GM18526 (cell line): ENCODE measurements around the gene CKMT2.

ENCODE experiments used
- POLR2A ChIP-seq: IDR thresholded peaks from 3 replicates; pipeline ENCODE4 v1.6.1; 2011; ENCODE audit not compliant: insufficient read length; ENCODE audit errors: extremely low read depth

CKMT2 gene

DNA sequence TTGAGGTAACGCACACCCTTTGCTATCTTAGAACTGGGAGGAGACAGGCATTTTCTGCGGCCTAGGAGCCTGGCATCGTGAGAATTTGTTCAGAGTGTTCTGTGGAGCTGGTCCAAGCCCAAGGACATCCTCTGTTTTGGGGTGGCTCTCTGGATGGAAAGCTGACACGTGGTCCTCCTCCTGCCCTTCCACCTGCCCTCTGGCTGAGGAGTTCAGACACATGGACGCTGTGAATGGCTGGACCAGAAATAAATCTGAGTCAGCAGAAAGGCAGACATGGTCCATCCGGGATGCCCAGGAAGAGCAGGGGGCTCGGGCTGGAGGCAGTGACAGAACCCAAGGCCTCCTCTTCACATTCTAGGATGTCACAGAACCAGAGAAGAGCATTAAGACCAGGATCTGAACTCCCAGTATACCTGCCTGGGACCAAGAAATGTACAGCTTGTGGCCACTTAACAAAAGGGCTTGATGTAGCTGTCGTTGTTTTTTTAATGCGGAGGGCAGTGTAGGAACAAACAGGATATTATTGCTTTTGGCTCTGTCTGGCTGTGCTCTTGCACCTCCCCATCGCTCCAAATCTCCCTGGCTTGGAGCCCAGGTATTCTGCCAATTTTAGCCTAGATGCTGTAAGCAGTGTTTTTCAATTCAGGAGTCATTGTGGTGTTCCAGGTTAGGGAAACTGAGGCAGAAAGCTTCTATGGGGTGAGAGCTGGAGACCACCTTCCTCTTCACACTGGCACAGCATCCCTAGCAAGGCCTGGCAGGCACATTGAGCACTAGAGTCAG, 2.4 kb downstream of the CKMT2 start:
- TF ChIP-seq POLR2A = no peak

DNA sequence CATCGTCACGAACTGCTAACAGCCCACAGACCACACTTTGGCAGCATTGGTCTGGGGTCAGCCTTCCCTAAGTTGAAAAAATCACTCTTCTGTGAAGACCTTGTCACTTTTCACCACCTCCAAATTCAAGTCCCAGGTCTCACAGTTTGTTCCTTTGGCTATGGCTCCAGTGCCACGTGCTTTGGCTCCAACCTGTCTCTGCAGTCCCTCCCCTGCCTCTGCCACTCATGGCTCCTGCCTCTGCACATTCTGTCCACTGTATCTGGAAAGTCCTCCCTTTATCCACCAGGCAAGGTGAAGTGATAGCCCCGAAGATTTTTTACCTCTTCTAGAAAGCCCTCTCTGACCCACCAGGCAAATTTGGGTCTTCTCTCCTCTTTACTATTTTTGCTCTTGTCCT, 5.3 kb downstream of the CKMT2 start:
- no peak for TF ChIP-seq POLR2A

DNA sequence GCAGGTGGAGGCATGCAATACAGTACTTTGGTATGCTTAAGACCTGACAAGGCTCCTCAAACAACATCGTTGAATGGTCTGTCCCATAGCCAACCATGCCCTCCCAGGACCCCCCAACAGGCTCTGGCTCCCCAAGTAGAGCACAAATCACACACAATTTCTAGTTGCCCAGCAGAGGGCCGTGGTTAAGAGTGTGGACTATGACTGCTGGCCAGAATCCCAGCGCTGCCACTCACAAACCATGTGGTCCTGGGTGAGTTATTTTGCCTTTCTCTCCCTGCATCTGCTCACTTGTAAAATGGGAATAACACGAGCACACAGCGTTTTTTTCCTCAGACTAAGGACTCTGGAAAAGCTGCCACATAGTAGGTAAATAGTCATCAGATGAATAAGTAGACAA, 6.5 kb downstream of the CKMT2 start:
- TF ChIP-seq POLR2A = no peak

DNA sequence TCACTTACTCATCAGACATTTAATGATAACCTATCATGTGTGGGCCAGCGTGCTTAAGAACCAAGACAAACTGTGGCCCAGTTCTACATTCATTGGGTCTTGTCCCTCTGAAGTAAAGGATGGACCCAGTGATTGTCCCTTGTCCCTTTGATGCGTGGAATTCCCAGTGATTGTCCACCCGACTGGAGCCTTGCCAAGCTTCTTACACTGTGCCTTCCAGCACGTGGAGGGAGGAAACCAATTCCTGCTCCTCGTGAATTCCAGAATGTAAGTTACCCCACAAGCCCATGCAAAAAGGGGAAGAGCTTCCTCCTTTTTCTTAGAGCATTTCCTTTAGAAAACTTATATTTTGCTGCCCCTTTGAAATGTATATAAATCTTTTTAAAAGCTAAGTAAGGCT, 7.9 kb downstream of the CKMT2 start:
- TF ChIP-seq POLR2A = no peak

DNA sequence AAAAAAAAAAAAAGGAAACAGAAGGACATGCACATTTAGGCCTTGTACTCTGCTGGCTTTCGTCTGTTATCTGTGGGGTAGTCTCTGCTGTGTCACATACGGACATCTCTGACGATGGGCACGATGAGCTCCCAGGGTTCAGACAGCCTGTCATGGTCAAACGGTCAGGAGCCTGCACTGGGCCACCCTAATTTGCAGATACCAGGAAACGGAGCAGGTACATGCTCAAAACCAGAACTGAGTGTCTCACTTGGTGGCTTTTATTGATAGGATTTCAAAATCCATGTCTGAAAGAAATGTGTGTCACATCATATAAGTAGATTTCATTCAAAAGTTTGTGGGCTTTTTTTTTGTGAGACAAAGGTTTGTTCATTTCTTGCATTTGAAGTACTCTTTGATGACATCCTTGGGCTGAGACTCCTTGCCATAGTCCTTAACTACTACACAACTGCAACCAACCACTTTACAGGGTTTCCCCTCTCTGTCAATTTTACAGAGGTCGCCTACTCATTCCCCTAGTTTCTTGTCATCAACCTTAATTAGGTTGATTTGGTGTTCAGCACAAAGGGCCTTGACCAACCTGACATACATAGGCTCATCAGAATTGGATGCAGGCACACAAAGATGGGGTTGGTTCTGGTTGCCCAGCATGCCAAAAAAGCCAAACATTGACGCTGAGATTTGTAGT, 9.0 kb downstream of the CKMT2 start:
- TF ChIP-seq POLR2A = no peak

DNA sequence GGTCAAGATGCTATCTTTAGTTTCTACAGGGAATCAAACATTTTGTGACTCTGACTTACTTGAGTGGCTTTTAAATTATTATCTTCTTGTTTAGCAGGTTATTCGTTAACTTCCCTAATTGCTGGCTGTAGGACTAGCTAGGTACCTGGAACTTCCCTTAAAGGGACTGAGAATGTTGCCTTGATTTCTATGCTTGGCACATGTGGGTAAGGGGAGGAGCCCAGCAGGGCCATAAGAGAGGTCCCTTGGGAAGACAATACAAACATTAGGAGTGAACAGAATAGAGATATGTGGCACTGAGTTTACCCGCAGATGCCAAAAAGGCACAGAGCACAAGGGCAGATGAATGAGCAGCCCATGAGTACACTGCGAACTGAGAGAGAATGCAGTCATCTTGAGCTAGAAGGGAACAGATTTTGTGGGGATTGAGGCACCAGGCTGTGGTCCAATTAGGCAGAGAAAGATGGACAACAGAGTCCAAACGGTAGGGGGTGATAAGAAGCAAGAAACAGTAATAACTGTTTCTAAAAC, 9.8 kb downstream of the CKMT2 start:
- TF ChIP-seq POLR2A = no peak

DNA sequence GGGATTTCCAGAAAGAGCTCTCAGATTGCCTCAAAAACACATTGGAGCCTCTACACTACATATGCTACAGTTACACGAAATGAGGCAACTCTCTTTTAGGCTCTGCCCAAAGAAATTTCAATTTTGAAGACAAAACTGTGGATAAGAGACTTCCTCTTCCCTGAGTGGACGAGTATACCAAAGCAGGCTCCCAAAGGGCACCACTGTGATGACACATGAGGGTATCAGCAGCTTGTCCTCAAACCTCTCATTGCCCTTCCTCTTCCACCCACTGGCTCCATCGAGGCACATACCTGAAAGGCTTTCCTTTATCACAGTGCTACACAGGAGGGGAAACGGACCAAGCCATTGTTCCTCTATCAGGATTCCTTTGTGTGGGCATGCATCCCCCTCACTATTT, 11.3 kb downstream of the CKMT2 start:
- no peak for TF ChIP-seq POLR2A

DNA sequence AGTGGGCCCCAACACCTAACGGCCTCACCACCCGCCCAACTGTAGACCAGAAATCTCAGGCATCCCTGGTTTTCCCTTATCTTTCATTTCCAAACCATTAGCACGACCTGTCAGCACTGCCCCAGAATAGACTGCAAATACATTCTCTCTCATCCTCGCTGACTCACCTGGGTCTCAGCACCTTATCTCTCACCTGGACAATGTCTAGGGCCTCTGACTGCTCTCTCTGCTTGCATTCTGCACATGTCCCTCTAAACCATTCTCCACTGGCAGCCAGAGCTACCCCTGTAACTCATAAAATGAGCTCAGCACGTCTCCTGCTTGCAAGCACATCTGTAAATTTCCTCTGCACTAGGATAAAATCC, 12.7 kb downstream of the CKMT2 start:
- no peak for TF ChIP-seq POLR2A

DNA sequence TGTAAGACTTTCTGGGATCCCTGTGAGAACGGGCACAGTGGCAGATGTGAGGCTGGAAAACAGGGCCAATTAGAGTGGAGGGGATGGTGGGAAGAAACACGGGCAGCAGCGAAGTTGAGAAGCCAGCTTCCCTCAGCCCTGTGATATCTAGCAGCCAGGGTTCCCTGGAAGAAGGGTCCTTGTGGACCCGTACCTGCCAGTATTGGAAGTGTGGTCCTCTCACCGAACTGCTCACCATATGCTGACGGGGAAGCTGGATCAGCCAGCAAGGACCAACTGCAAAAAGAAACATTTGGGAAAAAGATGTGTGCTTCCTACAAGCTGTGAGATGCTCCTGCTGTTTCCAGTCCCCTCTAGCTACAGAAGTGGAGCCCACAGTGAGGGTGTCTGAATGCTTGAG, 13.6 kb downstream of the CKMT2 start:
- TF ChIP-seq POLR2A = no peak

DNA sequence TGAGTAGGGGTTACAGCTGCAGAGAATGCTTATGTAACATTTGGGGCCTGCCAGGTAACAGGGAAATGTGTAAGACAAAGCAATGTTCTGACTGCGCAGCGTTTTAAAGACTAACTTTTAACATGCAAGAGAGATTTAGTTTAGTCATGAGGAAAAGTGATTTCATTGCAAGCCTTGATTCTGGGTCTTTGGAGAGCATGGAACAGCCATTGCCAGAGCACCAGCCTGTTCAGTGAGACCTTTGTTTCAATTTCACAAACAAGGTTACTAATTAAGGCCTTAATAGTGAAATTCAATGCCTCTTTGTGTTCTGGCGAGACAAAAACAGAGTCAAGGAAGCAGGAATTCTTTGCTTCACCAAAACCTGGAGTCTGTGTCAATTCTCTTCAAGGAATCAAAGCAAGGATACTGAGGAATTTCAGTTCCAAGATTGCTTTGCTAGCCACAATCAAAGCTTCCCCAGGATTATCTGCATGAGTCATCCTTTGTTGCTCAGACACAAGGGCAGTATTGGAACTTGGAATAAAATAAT, 14.4 kb downstream of the CKMT2 start:
- no peak for TF ChIP-seq POLR2A

DNA sequence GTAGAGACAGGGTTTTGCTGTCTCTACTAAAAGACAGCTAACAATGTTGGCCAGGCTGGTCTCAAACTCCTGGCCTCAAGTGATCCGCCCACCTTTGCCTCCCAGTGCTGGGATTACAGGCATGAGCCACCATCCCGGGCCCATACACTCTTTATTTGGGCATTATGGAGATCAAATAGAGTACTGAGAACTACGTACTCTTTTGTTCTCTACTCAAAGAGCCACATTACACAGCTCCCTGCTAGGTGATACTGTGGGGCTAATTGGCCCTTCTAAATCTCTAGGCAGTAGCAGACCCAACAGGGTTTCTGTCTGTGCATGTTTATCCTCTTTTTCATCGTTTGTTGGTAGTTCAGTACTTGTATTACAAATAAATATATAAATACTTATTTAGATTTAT, 16.1 kb downstream of the CKMT2 start:
- TF ChIP-seq POLR2A = no peak

DNA sequence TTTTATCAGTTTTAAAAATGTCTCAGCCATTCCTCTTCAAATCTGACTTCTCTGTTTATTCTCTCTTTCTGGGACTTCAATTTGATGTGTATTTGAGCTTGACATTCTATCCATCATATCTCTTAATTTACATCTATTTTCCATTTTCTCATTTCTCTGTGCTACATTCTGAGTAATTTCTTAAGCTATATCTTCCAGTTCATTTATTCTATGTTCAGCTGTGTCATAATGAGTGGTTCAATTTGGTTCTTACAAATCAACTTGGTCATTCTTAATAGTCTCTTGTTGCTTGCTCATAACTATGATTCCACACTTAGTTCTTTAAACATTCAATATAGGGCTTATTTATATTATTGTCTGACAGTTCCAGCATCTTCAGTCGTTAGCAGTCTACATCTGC, 16.9 kb downstream of the CKMT2 start:
- TF ChIP-seq POLR2A = no peak

DNA sequence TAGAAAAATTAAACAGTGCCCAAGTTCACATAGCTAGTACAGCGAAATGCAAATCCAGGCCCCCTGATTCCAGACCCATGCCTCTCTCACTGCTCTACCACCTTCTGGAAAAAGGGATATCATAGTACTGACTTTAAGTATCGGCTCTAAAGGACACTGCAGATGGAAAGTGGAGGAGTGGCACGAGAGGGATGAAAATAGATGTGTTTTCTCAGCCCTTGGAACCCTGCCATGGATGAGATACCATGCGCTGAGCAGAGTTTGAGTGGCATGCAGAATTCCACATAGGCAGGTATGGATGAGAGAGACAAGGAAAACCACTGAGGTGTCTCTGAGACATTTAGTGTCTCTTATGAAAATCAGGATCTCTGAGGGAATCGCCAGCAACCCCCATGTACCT, 18.8 kb downstream of the CKMT2 start:
- no peak for TF ChIP-seq POLR2A

DNA sequence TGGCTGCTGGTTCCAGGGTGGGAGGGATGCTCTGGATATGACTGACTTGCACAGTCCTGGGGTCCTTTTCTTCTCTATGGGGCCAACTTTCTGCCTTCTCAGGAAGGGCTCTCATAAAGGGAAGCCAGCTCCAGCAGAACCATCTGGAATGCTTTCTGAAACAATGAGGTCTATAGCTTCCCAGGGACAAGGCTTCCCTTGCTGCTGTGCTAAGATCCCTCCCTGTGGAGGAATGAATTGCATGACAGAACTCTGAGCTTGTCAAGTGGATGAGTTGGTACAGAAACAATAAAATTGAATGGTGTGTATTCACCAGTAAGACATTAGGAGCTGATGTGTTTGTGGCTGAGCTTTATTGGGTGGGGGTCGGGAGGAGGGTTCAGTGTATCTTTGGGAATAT, 19.8 kb downstream of the CKMT2 start:
- no peak for TF ChIP-seq POLR2A

DNA sequence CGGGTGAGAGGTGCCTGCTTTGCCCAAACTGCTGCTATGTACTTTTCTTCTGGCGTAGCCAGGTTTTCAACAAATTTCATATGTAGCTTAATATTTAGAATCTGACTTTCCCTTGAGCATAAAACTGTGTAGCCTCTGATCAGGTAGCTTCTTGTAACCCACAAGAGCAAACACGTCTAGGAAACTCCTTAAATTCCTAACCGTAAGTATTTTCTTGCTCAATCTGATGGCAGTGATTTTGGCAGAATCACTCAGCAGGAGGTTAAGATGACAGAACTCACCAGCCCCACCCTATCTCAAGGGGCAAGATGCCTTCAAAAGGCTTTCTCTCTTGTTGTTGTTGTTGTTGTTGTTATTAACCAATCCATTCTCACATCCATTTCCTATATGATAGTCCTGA, 20.8 kb downstream of the CKMT2 start:
- no peak for TF ChIP-seq POLR2A

DNA sequence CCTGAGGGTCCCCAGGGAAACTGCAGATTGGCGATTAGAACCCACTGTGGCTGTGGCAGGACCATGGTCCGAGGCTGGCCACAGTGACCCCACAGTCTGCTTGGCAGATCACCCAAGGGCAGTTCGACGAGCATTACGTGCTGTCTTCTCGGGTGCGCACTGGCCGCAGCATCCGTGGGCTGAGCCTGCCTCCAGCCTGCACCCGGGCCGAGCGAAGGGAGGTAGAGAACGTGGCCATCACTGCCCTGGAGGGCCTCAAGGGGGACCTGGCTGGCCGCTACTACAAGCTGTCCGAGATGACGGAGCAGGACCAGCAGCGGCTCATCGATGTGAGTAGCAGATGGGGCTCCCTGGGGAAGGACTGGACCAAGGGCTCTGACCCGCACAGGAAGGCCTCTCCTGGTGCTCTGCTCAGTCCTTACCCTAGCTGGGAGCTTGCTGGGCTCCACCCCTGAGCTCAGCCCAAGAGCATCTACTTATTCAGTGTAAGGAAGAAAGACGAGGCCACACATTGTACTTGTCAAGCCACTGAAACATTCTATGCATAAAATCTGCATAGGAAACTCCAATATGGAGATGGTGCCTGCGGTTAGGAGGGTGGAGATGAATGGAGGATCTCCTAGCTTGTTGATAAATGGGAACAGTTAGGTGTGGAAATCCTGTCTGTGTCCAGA, 21.9 kb downstream of the CKMT2 start:
- no peak for TF ChIP-seq POLR2A
